Right lobe of liver (tissue), 6 donors: ENCODE data around the gene CSNK2B. TPM values are rescaled to one million over a fixed set of nuclear protein-coding genes. Genes with fewer than 3 reads are reported as not detected.

Source experiments
- ATAC-seq, 4 donors: fragments of 200-7000 bp; cut with Tn5 transposase; one replicate each; pipeline ENCODE4 v1.9.1; 2020; ENCODE audit warnings: mild to moderate bottlenecking in 4 of 4, moderate library complexity in 4 of 4
- DNase-seq, 3 donors: peaks; one replicate each; pipeline ENCODE4 v3.0.0-alpha.2; 2020
- H3K27ac ChIP-seq, 3 donors: fragments of 200-600 bp; one replicate each; pipeline ENCODE4 v1.8.0; 2022
- H3K27me3 ChIP-seq, 2 donors: fragments of 200-600 bp; one replicate each; pipeline ENCODE4 v1.8.0; 2022
- H3K36me3 ChIP-seq, 4 donors: fragments of 200-600 bp; sonication (generic) in 1 of 4; one replicate each; pipeline versions ENCODE4 v1.5.1 to v1.8.0; 2017 to 2022; ENCODE audit warnings: control low read depth in 1 of 4
- H3K4me1 ChIP-seq, 4 donors: fragments of 200-600 bp; sonication (generic) in 1 of 4; one replicate each; pipeline versions ENCODE4 v1.5.1 to v1.8.0; 2017 to 2022; ENCODE audit warnings: control low read depth in 1 of 4
- H3K4me3 ChIP-seq, 3 donors: fragments of 200-600 bp; one replicate each; pipeline ENCODE4 v1.8.0; 2022
- H3K9me3 ChIP-seq, 4 donors: fragments of 200-600 bp; sonication (generic) in 1 of 4; one replicate each; pipeline versions ENCODE4 v1.5.1 to v1.8.0; 2017 to 2022; ENCODE audit warnings: control low read depth in 1 of 4
- POLR2A ChIP-seq: fragments of 450-650 bp; IDR thresholded peaks from one replicate; pipeline ENCODE4 v1.6.1; 2017; ENCODE audit warnings: antibody characterized with exemption, mild to moderate bottlenecking
- WGBS: methylation state at CpG from one replicate; pipeline ENCODE4 v1.1.6; 2018; ENCODE audit warnings: low coverage, low lambda C conversion rate; ENCODE audit not compliant: insufficient coverage; ENCODE audit errors: missing lambda C conversion rate; 5-methylcytosine and 5-hydroxymethylcytosine counted together
- intact Hi-C, 2 donors: fragments of 100-400 bp; cut with DNase I; formaldehyde crosslinking; loops; one replicate each; pipeline versions ENCODE4 v1.11.2 to v1.14.1; 2022
- total RNA-seq, 6 experiments: library from RNA; depleted of rRNA in 2 of 6; stranded (reverse); fragments of >200 nt in 2 of 6; fragmentation: NEBNext Ultra II Directional in 3 of 6; extraction: Animal tissue kit (Norgen Biotek cat#: 25700) in 3 of 6; gene quantifications; one replicate each; pipeline versions ENCODE4 v1.1.0 to v1.2.4, GENCODE V29; 2016 to 2023
- TF ChIP-seq, protein P1 (sequence below), 4 donors: fragments of 200-600 bp in 3 of 4; fragments of 450-650 bp in 1 of 4; IDR thresholded peaks; one replicate each; pipeline versions ENCODE4 v1.5.1 to v1.8.0; 2016 to 2022; ENCODE audit warnings: antibody characterized with exemption in 4 of 4, mild to moderate bottlenecking in 2 of 4
- donor health status: DM: no; HTN: yes; CAD: no.
- donor health status: DM: no; HTN: no; CAD: no.
- donor health status: DM: no; HTN: no; CAD: no.
- donor health status: DM: no; HTN: yes; CAD: no.
- donor health status: DM: no; HTN: yes; CAD: no.

Gene CSNK2B
- total RNA-seq, 6 experiments from 2014 or later: 52.5 to 171 (median 64.5) TPM

DNA sequence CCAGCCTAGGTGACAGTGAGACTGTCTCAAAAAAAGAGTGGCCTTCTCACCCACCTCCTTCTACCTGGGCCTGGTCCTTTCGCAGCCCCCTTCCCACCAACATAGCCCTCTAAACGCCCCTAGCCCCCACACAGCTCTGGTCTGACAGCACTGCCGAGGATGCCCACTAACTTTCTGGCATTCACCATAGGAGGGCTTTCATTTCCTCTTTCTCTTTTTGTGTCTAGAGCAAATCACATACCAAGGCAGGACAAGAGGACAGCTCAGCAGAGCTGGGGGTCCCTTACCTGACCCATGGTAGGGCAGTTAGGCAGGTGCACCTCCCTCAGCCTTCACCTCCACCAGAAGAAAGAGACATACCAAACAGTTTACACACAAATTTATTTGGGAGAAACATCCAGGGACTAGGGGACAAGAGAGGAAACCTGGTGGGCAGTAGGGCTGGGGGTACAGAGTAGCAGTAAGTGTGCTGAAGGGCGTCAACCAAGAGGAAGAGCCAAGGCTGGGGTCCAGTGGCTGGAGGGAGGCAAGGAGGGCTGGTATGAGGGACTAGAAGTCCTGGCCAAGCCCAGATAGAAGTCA is 10.5 kb downstream of the CSNK2B start:
- DNase-seq (no peak), ATAC-seq (no peak)
- no CpG with 5 or more reads among the region's 4 CpGs for WGBS
- no peak overlapping the region for H3K27ac ChIP-seq
- no peaks in the 10 kb centered on the region for H3K27me3 ChIP-seq
- H3K36me3 ChIP-seq: peaks cover 0 to 15% (median 4%) of the 10 kb centered on the region in 4 donors
- no peaks in the 10 kb centered on the region for H3K9me3 ChIP-seq
- no peak for TF ChIP-seq POLR2A
- TF ChIP-seq, protein P1, sequence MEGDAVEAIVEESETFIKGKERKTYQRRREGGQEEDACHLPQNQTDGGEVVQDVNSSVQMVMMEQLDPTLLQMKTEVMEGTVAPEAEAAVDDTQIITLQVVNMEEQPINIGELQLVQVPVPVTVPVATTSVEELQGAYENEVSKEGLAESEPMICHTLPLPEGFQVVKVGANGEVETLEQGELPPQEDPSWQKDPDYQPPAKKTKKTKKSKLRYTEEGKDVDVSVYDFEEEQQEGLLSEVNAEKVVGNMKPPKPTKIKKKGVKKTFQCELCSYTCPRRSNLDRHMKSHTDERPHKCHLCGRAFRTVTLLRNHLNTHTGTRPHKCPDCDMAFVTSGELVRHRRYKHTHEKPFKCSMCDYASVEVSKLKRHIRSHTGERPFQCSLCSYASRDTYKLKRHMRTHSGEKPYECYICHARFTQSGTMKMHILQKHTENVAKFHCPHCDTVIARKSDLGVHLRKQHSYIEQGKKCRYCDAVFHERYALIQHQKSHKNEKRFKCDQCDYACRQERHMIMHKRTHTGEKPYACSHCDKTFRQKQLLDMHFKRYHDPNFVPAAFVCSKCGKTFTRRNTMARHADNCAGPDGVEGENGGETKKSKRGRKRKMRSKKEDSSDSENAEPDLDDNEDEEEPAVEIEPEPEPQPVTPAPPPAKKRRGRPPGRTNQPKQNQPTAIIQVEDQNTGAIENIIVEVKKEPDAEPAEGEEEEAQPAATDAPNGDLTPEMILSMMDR (IDR thresholded peaks at IDR 0.05): no peak
- H3K4me3 ChIP-seq: no peak overlapping the region
- intact Hi-C loops: loop anchor here in 1 of 2 donors (10.0 kb wide), 1 partner anchor 198 kb away; the partner anchor contains the start of gene SLC44A4
- peaks cover 0 to 10% (median 0%) of the 10 kb centered on the region in 4 donors for H3K4me1 ChIP-seq

DNA sequence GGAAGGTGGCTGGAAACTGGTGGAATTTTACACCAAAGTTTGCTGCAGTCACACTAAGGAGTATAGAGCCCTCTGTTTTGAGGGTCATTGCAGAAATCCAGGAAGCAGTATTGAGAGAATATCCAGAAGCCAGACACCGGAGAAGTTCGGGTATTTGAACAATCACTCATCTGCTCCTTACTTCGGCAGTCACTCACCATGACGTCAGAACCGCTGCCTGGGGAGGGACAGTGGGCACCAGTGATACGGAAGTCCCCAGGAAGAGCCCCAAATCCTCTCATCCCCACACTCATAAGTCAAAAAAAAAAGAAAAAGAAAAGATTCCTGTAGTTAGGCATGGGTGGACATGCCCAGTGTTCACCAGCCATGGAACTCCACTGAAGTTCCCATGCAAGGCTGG is 11.0 kb downstream of the CSNK2B start:
- Histone ChIP-seq H3K27me3 (no peaks in the 10 kb centered on the region), H3K27ac (no peak overlapping the region), H3K9me3 (no peaks in the 10 kb centered on the region), H3K4me3 (no peak overlapping the region), H3K36me3 (peaks cover 0 to 11% (median 2%) of the 10 kb centered on the region in 4 donors), H3K4me1 (peaks cover 0 to 10% (median 0%) of the 10 kb centered on the region in 4 donors)
- WGBS: 81% methylated on average over 6 of the region's 6 CpGs
- TF ChIP-seq, protein P1 (IDR thresholded peaks at IDR 0.05): no peak
- no peak for TF ChIP-seq POLR2A
- no peak for ATAC-seq
- intact Hi-C loops: loop anchor here in 1 of 2 donors (10.0 kb wide), 1 partner anchor 198 kb away; the partner anchor contains the start of gene SLC44A4
- DNase-seq: no peak

DNA sequence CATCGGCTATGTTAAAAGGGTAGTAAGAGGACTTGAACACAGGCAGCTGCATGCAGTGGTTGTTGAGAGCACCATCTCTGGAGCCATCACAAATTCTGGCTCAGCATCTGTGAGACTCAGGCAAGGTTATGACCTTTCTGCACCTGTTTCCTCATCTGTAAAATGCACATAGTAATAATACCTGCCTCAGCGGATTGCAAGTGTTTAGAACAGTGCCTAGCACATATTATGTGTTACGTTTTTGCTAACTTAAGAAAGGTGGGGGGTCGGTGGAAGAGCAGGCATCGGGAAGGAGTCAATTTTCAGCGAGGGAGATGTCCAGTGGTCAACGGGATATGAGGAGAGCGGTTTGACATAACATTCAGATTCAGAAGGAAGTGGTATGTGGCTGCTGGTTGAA is 12.1 kb downstream of the CSNK2B start:
- intact Hi-C loops: loop anchor here in 1 of 2 donors (10.0 kb wide), 1 partner anchor 197 kb away; the partner anchor contains the start of gene SLC44A4
- Histone ChIP-seq H3K27ac (no peak overlapping the region), H3K4me3 (no peak overlapping the region), H3K27me3 (no peaks in the 10 kb centered on the region), H3K36me3 (peaks cover 0 to 1% (median 0%) of the 10 kb centered on the region in 4 donors), H3K4me1 (peaks cover 0 to 16% (median 0%) of the 10 kb centered on the region in 4 donors), H3K9me3 (no peaks in the 10 kb centered on the region)
- DNase-seq (no peak), ATAC-seq (no peak)
- TF ChIP-seq, protein P1 (IDR thresholded peaks at IDR 0.05): no peak
- TF ChIP-seq POLR2A: no peak
- WGBS: 64% methylated on average over 7 of the region's 8 CpGs

DNA sequence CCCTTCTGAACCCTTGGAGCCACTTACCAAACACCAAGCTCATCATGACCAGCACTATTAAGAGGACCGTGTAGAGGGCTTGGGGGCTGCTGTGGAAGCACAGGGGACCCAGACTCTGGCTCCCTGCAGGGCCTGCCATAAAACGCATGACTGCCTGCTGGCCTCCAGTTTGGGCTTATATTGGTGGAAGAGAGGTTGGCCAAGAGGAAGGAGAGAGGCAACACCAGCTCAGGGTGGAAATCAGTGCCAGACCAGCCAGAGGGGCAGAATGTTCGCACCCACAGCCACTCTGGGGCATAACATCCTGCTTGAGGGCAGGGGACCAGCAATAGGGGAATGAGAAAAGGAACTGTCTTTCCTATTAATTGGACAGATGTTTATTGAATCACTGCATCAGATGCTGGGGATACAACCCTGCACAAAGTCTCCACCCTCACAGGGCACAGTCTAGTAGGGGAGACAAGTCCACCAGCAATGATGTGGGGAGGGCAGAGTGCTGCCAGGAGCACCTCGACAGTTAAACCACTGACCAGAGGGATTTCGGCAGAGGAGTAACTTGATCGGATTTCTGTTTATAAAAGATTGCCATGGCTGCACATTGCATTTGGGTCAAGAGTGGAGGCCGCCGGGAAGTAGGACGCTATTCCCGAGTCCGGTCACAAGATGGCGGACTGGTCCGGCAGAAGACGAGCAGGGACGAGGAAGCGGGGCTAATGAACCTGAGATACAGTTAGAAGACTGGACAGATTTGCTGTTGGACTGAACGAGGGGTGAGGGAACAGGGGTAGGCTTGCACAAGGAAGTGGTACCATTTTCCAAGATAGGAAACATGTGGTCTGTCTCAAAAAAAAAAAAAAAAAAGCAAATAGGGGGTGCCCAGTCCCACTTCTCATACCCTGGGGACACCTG is 14.6 kb downstream of the CSNK2B start, which contains the start of gene LY6G5C:
Gene LY6G5C, minus strand, starts transcription at position 842 of the 909 bp plus-strand sequence. Its CDS starts 694 bp downstream, at position 148.
- WGBS: 14% methylated on average over 17 of the region's 17 CpGs
- peak; percentile 84 to 91 (median 86) for ATAC-seq
- Histone ChIP-seq H3K4me3 (peak within 1 kb of the TSS; percentile 41 to 56 (median 53)), H3K27ac (peak within 1 kb of the TSS; percentile 26 to 64 (median 44)), H3K4me1 (peaks cover 0 to 16% (median 0%) of the 10 kb centered on the region in 4 donors), H3K27me3 (no peaks in the 10 kb centered on the region), H3K9me3 (no peaks in the 10 kb centered on the region), H3K36me3 (no peaks in the 10 kb centered on the region)
- intact Hi-C loops: loop anchor here (10.0 kb wide), 1 partner anchor 84 kb away; the partner anchor contains the start of gene SAPCD1 (in 2 of the 2)
- TF ChIP-seq, protein P1 (IDR thresholded peaks at IDR 0.05): peak; percentile 67 to 75 (median 72)
- TF ChIP-seq POLR2A: no peak
- peak; percentile 80 to 84 (median 82) for DNase-seq
